HG03565 (cell line): ENCODE measurements around the gene WDR49.

Source experiments
- ATAC-seq: cut with Tn5 transposase; IDR thresholded peaks from one replicate; pipeline ENCODE4 v1.9.1; 2021; ENCODE audit warnings: mild to moderate bottlenecking, moderate library complexity; ENCODE audit not compliant: unreplicated experiment

WDR49 gene

DNA sequence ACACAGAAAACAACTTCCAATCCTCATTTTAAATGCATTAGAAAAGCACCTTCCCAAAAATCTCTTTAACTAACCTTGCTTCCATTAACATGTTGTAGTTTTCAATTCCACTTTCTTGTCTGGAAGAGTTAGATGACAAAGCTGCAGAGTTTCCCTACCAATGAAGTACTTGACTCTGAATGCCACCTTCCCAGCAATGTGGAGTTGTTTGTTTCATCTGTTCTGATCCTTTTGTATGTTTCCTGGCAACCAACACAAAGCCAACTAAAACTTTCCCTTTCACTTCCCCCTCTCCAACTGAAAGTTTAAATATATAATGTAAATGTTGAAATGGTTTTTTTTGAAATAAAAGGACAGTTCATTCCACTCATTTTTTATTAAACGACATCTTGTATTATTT is at the start of gene WDR49:
Gene WDR49 (minus strand): TSS at position 183 of the 400 bp plus-strand sequence. CDS start 517 bp downstream, outside the sequence.
- no peak for ATAC-seq

- no peak for ATAC-seq
Measured at GRCh38 chr3:167700926-167701325, 47.2 kb upstream of the WDR49 start.

GRCh38 chr3:167700046-167700445 is 46.3 kb upstream of the WDR49 start:
- no peak for ATAC-seq

DNA sequence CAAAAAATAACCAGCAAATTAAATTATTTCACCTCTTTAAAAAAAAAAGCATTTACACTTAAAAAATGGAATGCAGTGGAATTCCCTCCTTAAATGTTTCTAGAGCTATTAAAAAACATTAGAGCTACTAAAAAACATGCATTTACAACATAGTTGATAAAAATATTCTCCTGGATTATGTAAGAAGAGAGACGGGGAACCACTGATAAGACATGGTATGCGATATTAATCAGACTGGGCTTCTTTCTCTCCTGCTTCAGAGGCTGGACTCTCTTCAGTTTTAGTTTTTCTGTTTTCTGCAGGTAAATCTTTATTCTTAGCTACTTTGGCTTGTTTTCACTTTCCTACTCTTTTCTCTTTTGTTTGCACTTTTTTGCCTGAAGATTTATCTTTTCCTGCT is 40.4 kb upstream of the WDR49 start:
- no peak for ATAC-seq

DNA sequence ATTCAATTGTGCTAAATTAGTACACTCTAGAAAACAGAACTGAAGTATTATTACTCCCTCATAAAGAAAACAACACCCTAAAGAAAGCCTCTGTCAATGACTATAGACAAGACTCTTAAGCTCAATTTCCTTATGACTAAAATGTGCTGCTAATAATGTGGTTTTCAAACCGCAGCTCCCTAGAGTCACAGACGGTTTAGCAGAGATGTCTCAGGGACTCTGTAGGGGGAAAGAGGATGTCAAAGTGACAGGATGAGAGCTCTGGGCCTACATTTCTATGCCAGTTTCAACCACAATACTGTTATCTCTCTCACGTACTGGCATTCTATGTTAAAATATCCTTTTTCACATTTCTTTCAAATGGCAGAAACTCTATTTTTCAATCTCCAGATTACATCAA is 37.6 kb upstream of the WDR49 start:
- peak; percentile 100 for ATAC-seq

DNA sequence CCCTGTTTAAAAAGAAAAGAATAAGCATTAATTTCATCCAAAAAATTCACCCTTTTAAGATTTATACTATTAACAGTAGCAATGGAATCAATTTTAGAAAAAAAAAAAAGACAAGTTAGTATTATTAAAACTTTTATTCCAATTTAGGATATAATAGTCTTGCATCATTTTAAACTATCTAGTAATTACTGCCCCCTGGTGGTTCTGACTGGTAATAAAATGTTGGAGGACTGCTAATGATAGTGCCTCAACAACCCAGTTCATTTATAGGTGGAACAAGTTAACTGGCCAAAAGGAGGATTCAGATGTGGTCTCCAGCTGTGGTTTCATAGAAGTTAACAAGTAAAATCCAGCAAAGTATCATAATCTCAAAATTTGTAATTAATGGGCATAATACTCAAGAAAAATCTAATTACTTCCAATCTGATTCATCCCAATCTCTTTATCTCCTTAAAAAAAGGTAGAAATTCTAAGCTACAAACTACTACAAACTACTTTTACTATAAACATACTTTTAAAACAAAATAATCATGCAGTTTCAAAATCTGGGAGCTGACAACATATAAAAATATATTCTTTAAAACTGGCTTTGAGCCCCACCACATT is 30.7 kb upstream of the WDR49 start:
- ATAC-seq, result peak; percentile 61

DNA sequence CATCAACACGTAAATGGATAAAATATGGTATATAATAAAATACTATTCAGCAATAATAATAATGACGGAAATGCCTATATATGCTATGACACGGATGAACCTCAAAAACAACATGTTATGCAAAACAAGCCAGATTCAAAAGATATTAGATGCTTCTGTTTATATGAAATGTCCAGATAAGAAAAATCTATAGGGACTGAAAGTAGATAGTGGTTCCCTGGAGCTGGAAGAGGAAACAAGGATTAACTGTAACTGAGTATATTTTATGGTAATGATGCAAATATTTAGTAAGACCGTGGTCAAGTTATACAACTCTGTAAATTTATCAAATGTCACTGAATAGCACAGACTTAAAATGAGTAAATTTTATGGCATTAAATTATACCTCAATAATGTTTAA is 25.8 kb upstream of the WDR49 start:
- no peak for ATAC-seq

DNA sequence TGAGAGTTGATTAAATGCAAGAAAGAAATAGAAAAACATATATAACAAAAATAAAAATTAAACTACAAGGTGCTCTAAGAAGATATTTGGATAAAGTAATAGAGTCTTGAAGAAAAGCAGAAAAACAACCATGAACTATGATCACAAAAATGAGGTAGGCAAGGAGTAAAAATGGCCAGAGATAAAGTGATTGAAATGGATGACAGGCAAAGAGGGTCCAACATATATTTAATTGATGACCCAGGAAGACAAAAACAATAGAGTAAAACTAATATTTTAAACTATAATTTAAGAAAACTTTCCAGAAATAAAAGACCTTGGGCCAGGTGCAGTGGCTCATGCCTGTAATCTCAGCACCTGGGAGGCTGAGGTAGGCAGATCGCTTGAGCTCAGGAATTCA is 22.1 kb upstream of the WDR49 start:
- no peak for ATAC-seq

GRCh38 chr3:167673221-167673620 is 19.5 kb upstream of the WDR49 start:
- ATAC-seq, result no peak

DNA sequence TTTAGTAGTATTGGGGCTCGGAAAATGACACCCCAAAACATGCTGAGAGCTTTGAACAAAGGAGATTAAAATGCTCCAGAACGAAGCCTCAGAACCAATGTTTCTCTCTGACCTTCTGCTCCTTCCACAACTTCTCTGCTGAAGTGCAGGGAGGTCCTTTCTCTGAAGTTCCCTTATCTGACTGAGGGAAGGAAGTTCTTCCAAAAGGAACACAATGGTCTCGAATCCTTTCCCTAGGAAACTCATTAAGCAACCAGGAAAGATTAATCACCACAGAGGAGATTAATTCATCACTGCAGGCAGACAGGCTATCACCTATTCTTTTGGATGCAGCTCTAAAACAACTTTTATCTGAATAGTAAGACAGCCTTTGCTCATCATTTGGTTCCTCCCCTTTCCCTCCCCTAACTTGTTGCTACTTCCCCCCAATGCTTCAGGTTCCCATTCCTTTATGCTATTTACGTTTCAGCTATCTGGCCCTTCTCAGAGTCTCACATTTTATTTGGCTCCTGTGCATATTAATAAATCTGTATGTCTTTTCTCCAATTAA is 18.2 kb upstream of the WDR49 start:
- no peak for ATAC-seq

- no peak for ATAC-seq
Measured at GRCh38 chr3:167669699-167670098, 16.0 kb upstream of the WDR49 start.

GRCh38 chr3:167668651-167669050 is 14.9 kb upstream of the WDR49 start:
- no peak for ATAC-seq

DNA sequence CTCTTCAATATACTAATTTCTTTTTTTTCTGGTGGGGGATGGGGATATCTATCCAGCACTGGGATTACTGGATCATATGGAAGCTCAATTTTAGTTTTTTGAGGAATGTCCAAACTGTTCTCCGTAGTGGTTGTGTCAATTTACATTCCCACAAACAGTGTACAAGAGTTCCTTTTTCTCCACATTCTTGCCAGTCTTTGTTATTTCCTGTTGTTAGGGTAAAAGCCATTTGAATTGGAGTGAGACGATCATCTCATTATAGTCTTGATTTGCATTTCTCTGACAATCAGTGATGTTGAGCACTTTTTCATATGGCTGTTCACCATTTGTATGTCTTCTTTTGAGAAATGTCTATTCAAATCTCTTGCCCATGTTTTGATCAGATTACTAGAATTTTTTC is 12.8 kb upstream of the WDR49 start:
- no peak for ATAC-seq

DNA sequence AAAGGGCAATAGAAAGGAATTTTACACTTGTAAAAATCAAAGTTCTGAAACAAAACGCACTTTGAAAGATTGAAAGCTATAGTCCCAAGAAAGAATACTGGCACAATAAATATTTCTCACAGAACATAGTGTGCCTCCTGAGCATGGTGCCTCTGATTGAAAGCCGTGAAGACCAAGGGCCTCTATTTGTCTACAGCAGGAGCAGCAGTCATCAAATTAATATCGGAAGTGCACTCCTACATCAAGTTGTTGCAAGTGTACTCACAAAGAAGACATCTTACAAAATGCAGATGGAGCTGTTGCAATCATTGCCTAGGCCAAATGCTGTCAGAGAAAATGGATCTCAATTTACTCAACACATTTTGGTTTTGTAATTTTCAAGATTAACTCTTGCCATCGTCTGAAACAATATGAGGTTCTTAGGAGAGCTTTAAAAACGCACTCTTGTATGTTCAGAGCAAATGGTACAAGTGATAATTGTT is 9.2 kb upstream of the WDR49 start:
- no peak for ATAC-seq

DNA sequence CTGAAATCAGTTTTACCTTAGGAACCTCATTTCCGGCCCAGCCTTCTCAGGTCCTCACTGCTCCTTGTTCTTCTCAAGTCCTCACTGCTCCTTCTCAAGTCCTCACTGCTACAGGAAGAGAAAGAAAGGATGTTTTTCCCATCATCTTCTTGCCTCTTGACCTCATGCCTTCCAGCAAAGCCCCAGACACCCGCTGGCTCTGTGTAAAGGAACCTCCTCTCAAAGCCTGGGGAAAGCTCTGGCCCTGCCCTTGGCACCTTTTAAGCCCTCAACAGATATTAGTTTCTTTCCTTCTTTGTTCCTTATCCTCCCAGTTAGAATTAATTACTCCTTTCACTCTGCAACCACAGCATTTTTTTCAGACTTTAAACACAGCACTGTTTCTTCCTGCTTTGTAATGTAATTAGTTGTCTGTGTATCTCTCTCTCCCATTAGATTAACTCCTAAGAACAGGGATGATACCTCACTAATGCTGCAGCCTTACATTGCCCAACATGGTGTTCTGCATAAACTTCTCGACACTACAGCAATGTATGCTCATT is 4.0 kb upstream of the WDR49 start:
- no peak for ATAC-seq

- no peak for ATAC-seq
Measured at GRCh38 chr3:167656821-167657220, 3.1 kb upstream of the WDR49 start.

- ATAC-seq, result no peak
Measured at GRCh38 chr3:167653155-167653554, 587 bp downstream of the WDR49 start.

GRCh38 chr3:167651826-167652225 is 1.9 kb downstream of the WDR49 start:
- ATAC-seq, result no peak

DNA sequence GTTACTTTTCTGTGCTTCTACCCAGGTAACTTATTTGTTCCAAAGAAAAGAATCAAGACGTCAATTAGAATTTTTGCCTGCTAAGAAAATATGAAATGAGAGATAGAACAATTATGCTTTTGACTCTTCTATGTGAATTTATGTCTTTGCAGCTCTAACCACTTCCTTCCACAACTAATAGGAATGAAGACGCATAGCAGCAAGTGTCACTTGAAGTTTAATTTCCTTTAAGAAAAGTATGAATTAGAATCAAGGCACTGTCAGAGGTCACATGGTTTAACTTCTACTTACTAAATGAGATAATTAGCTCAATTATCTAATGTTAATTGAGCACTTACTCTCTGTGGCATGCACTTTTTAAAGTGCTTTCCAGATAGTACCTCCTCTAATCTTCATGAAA is 3.3 kb downstream of the WDR49 start:
- ATAC-seq, result no peak

- ATAC-seq, result no peak
Measured at GRCh38 chr3:167649746-167650145, 4.0 kb downstream of the WDR49 start.

DNA sequence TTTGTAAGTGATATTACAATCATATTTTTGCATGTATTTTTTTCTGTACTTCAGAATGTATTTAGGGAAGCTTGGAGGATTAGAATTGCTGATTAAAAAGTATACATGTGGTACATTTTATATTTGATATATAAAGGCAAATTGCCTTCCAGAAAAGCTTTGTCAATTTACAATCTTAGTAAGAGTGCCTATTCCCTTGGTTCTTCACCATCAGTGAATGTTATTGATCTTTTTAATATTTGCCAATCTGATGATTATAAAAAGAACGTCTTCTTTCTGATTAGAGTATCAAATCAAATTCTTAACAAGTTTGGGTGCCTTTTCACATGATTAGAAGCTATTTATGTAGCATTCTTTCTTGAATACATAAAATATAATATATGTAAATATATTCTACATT is 9.1 kb downstream of the WDR49 start:
- ATAC-seq, result no peak

GRCh38 chr3:167631471-167631870 is 22.3 kb downstream of the WDR49 start:
- no peak for ATAC-seq

- ATAC-seq, result no peak
Measured at GRCh38 chr3:167626490-167626889, 27.3 kb downstream of the WDR49 start.
